Tongue (tissue), 2 donors: ENCODE data around the gene MANF. TPM values are rescaled to one million over a fixed set of nuclear protein-coding genes. Genes with fewer than 3 reads are reported as not detected.

Experiments used
- DNase-seq: peaks from one replicate; pipeline ENCODE4 v3.0.0-alpha.2; 2015
- total RNA-seq: library from RNA; depleted of rRNA; stranded (reverse); fragments of >200 nt; gene quantifications from one replicate; pipeline ENCODE4 v1.2.3, GENCODE V29; 2014

The MANF gene
- total RNA-seq, 1 donor from 2014 or later: 29.6 TPM

GRCh38 chr3:51436998-51437639, 52.0 kb downstream of the MANF start:
- no peak for DNase-seq

Other genes with a start within 250 kb of the MANF start
- 19.0 TPM for gene RBM15B, start 6.0 kb downstream of the MANF start, total RNA-seq
- gene DCAF1, start 114.7 kb downstream of the MANF start, total RNA-seq: 17.6 TPM
- gene RAD54L2, start 153.4 kb downstream of the MANF start, total RNA-seq: 14.6 TPM